RWPE1 (cell line): ENCODE measurements around the gene ABHD2.

ENCODE experiments used
- CTCF ChIA-PET: fragments of 350-600 bp; sonication (Branson Sonifier 250); formaldehyde crosslinking; extraction: SDS; loops from one replicate; lab custom pipeline; 2021; lab: Yijun Ruan, JAX
- POLR2A ChIA-PET: fragments of 400-600 bp; formaldehyde crosslinking; extraction: SDS; loops from one replicate; lab custom pipeline; 2020; ENCODE audit warnings: antibody characterized with exemption; ENCODE audit not compliant: low non-redundant PET; lab: Yijun Ruan, JAX
- DNase-seq: peaks from one replicate; pipeline ENCODE4 v3.0.0; 2012; ENCODE audit warnings: low spot score
- H3K27ac ChIP-seq: fragments of 450-650 bp; 2 replicates; pipeline ENCODE4 v1.5.1; 2017
- TF ChIP-seq, protein P1 (sequence below): fragments of 450-650 bp; conservative IDR thresholded peaks from 2 replicates; pipeline ENCODE4 v1.5.1; 2017; ENCODE audit warnings: low read depth, mild to moderate bottlenecking

The ABHD2 gene

DNA sequence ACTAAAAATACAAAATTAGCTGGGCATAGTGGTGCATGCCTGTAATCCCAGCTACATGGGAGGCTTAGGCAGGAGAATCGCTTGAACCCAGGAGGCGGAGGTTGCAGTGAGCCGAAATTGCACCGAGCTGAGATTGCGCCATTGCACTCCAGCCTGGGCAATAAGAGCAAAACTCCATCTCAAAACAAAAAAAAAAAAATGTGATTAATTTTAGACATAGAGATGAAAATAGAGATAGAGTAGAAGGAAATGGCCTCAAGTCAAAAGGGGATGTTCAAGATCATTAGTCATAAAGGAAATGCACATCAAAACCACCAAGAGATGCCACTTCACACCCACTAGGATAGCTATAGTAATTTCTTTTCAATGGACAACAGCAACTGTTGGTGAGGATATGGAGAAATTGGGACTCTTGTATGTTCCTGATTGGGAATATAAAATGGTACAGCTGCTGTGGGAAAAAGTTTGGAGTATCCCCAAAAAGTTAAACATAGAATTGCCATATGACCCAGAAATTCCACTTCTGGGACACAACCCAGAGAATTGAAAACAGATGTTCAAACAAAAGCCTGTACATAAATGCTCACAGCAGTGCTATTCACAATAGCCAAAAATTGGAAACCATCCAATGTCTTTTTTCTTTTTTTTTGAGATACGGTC, 55.4 kb downstream of the ABHD2 start:
- ChIA-PET CTCF (interaction anchor here (0.6 kb wide), 2 partner anchors 8 to 14 kb away, joined by 3 to 5 read pairs; no protein-coding TSS in a partner anchor), POLR2A (no interaction called here)
- no peak for DNase-seq
- peak overlapping the region; percentile 61 for H3K27ac ChIP-seq
- TF ChIP-seq, protein P1, sequence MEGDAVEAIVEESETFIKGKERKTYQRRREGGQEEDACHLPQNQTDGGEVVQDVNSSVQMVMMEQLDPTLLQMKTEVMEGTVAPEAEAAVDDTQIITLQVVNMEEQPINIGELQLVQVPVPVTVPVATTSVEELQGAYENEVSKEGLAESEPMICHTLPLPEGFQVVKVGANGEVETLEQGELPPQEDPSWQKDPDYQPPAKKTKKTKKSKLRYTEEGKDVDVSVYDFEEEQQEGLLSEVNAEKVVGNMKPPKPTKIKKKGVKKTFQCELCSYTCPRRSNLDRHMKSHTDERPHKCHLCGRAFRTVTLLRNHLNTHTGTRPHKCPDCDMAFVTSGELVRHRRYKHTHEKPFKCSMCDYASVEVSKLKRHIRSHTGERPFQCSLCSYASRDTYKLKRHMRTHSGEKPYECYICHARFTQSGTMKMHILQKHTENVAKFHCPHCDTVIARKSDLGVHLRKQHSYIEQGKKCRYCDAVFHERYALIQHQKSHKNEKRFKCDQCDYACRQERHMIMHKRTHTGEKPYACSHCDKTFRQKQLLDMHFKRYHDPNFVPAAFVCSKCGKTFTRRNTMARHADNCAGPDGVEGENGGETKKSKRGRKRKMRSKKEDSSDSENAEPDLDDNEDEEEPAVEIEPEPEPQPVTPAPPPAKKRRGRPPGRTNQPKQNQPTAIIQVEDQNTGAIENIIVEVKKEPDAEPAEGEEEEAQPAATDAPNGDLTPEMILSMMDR, result no peak

DNA sequence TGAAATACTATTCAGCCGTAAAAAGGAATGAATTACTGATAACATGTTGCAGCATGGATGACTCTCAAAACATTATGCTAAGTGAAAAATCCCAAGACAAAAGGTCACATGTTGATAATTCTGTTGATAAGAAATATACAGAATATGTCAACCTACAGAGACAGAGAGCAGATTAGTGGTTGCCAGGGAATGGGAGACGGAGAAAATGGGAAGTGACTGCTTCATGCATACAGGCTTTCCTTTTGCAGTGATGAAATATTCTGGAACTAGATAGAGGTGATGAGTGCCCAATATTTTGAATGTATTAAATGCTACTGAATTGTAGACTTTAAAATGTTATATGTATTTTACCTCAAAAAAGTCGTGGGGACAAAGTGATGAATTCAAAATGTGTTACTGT, 56.2 kb downstream of the ABHD2 start:
- TF ChIP-seq, protein P1, result no peak
- POLR2A ChIA-PET, result no interaction called here
- CTCF ChIA-PET, result no interaction called here
- no peak overlapping the region for H3K27ac ChIP-seq
- DNase-seq, result no peak

DNA sequence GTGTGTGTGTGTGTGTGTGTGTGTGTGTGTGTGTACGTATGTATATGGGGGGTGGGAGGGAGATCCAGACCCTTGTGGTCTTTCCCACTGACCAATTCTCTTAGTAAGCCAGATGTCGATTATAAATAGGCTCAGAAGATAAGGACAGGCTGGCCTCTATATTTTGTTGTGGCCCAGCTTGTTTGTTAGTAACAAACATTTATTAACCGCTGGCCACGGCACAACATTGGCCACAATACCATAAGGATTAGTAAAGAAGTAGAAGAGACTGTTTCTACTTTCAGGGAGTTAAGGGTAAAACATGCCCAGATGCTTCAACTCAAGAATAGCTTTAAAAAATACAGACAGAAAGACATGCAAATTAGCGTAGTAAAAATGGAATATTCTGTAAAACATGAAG, 58.1 kb downstream of the ABHD2 start:
- no peak overlapping the region for H3K27ac ChIP-seq
- no peak for DNase-seq
- ChIA-PET CTCF (interaction anchor here (1.2 kb wide), 1 partner anchor 97 kb away, joined by 3 read pairs; no protein-coding TSS in a partner anchor), POLR2A (no interaction called here)
- TF ChIP-seq, protein P1, result no peak

DNA sequence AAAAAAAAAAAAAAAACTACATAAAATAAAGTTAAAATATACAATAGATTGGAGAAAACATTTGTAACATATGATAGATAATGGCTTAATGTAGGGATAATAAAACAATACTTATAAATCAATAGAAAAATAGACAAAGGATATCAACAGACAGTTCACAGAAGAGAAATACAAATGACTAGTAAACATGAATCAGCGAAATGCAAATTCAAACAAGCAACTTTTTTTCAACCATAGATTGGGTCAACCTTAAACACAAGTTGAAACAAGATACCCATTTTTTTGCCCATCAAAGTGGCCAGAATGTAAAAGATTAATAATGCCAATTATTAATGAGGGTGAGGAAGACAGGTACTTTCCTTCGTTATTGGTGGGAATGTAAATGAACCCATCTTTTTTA, 59.9 kb downstream of the ABHD2 start:
- ChIA-PET CTCF (no interaction called here), POLR2A (no interaction called here)
- no peak for DNase-seq
- TF ChIP-seq, protein P1, result no peak
- no peak overlapping the region for H3K27ac ChIP-seq

DNA sequence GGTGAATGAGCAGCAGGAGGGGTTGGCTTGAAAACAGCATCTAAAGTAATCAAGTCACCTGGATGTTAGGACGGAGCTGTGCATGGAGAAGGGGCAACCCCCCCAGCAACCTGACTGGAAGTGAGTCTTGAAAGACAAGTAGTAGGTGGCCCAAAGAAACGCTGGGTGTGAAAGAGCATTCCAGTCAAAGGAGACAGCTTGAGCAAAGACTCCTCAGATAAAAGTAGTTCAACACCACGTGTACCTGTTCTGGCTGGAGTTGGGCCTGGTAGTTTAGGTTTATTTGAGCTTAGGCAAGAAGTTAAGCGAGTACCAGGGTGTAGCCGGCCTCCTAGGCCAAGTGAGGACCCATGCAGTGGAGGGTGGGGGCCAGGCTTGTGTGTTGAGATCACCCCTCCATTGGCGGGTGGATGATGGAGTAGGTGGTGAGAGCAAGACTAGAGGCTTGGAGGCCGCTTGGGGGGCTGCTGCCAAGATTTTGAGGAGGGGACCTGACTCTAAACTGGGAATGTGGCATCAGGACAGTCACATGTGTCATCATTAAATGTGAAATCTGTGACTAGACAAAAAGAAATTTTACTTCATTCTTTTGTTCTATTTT, 61.3 kb downstream of the ABHD2 start:
- ChIA-PET POLR2A (no interaction called here), CTCF (interaction anchor here (1.2 kb wide), 3 partner anchors 20 to 92 kb away, joined by 3 read pairs; no protein-coding TSS in a partner anchor)
- TF ChIP-seq, protein P1, result no peak
- peak; percentile 41 for DNase-seq
- peak overlapping the region; percentile 58 for H3K27ac ChIP-seq

DNA sequence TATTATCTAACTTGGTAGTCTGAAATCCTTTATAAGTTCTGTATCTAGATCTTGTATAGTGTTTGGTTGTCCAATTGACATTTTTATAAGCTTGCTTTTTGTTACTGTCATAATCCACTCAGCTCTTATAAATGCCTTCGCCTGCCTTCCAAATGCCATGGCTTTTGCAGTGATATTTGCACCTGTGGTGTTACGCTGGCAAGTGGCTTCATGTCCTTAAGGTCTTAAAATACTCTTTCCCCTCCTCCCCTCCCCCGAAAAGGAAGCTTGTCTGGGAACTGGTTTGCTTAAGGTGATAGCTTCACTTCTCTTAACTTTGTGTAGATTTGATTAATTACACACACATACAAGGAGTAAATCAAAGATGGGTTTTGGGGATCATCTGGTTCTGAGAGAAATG, 62.0 kb downstream of the ABHD2 start:
- CTCF ChIA-PET, result interaction anchor here (1.2 kb wide), 2 partner anchors 21 to 92 kb away, joined by 3 read pairs; no protein-coding TSS in a partner anchor
- POLR2A ChIA-PET, result no interaction called here
- TF ChIP-seq, protein P1, result no peak
- DNase-seq, result no peak
- H3K27ac ChIP-seq, result no peak overlapping the region
